IgD-negative memory B cell (primary cell): Measurements from ENCODE around the gene DAPK1. TPM values are rescaled to one million over a fixed set of nuclear protein-coding genes. Genes with fewer than 3 reads are reported as not detected.

Experiments used
- H3K27ac Mint-ChIP-seq, 3 donors: one replicate each; pipeline ENCODE4 v1.8.0; 2020 to 2022; ENCODE audit warnings: mild to moderate bottlenecking in 3 of 3, mixed read lengths in 3 of 3, moderate library complexity in 1 of 3
- H3K27me3 Mint-ChIP-seq: one replicate; pipeline ENCODE4 v1.8.0; 2021; ENCODE audit warnings: mixed read lengths
- H3K36me3 Mint-ChIP-seq: one replicate; pipeline ENCODE4 v1.8.0; 2020; ENCODE audit warnings: mild to moderate bottlenecking, mixed read lengths
- H3K4me1 Mint-ChIP-seq, 3 donors: one replicate each; pipeline ENCODE4 v1.8.0; 2020 to 2022; ENCODE audit warnings: mixed read lengths in 3 of 3, mild to moderate bottlenecking in 1 of 3
- H3K4me3 Mint-ChIP-seq, 4 donors: one replicate each; pipeline ENCODE4 v1.8.0; 2020 to 2022; ENCODE audit warnings: mild to moderate bottlenecking in 4 of 4, mixed read lengths in 4 of 4, moderate library complexity in 3 of 4
- H3K9me3 Mint-ChIP-seq, 3 donors: one replicate each; pipeline ENCODE4 v1.8.0; 2020 to 2021; ENCODE audit warnings: mixed read lengths in 3 of 3, mild to moderate bottlenecking in 1 of 3
- polyA plus RNA-seq: library from polyadenylated mRNA; unstranded; fragments of 300-500 nt; fragmentation: Illumina TruSeq; gene quantifications from one replicate; pipeline ENCODE4 v1.2.3, GENCODE V29; 2021

DAPK1 gene
- polyA plus RNA-seq, result 0.86 TPM

- H3K27ac Mint-ChIP-seq, result no peak within 1 kb of the TSS
- no peaks in the 10 kb centered on the region for H3K36me3 Mint-ChIP-seq
- peaks cover 0 to 2% (median 0%) of the 10 kb centered on the region in 3 donors for H3K9me3 Mint-ChIP-seq
- peak within 1 kb of the TSS in 1 of 4 donors; percentile 39 for H3K4me3 Mint-ChIP-seq
- peaks cover 26% of the 10 kb centered on the region for H3K27me3 Mint-ChIP-seq
- peaks cover 0 to 3% (median 0%) of the 10 kb centered on the region in 3 donors for H3K4me1 Mint-ChIP-seq
Observed at GRCh38 chr9:87497604-87498045, at the start of gene DAPK1. Gene DAPK1 (plus strand): TSS chr9:87497867. CDS start chr9:87499078, 1,211 bp downstream.

GRCh38 chr9:87451149-87451548, 46.5 kb upstream of the DAPK1 start:
- H3K4me1 Mint-ChIP-seq, result peaks cover 0 to 2% (median 0%) of the 10 kb centered on the region in 3 donors
- H3K27me3 Mint-ChIP-seq, result peaks cover 2% of the 10 kb centered on the region
- H3K4me3 Mint-ChIP-seq, result no peak overlapping the region
- H3K27ac Mint-ChIP-seq, result no peak overlapping the region
- peaks cover 2% of the 10 kb centered on the region for H3K36me3 Mint-ChIP-seq
- peaks cover 5 to 7% (median 6%) of the 10 kb centered on the region in 3 donors for H3K9me3 Mint-ChIP-seq

GRCh38 chr9:87455407-87455806, 42.3 kb upstream of the DAPK1 start:
- no peak overlapping the region for H3K27ac Mint-ChIP-seq
- no peaks in the 10 kb centered on the region for H3K4me1 Mint-ChIP-seq
- H3K27me3 Mint-ChIP-seq, result no peaks in the 10 kb centered on the region
- H3K36me3 Mint-ChIP-seq, result peaks cover 2% of the 10 kb centered on the region
- H3K4me3 Mint-ChIP-seq, result no peak overlapping the region
- peaks cover 7 to 16% (median 11%) of the 10 kb centered on the region in 3 donors for H3K9me3 Mint-ChIP-seq

GRCh38 chr9:87461256-87461655, 36.4 kb upstream of the DAPK1 start:
- Mint-ChIP-seq H3K36me3 (no peaks in the 10 kb centered on the region), H3K4me3 (no peak overlapping the region), H3K27me3 (no peaks in the 10 kb centered on the region), H3K4me1 (peaks cover 0 to 2% (median 0%) of the 10 kb centered on the region in 3 donors), H3K9me3 (peaks cover under 1 to 11% (median 3%) of the 10 kb centered on the region in 3 donors), H3K27ac (no peak overlapping the region)

- Mint-ChIP-seq H3K4me3 (no peak overlapping the region), H3K36me3 (no peaks in the 10 kb centered on the region), H3K27ac (no peak overlapping the region), H3K4me1 (peaks cover 0 to 2% (median 0%) of the 10 kb centered on the region in 3 donors), H3K27me3 (peaks cover under 1% of the 10 kb centered on the region), H3K9me3 (peaks cover 0 to 3% (median 2%) of the 10 kb centered on the region in 3 donors)
Observed at GRCh38 chr9:87464110-87464991, 33.3 kb upstream of the DAPK1 start.

GRCh38 chr9:87464992-87465378, 32.7 kb upstream of the DAPK1 start:
- H3K4me3 Mint-ChIP-seq, result no peak overlapping the region
- peaks cover 0 to under 1% (median 0%) of the 10 kb centered on the region in 3 donors for H3K9me3 Mint-ChIP-seq
- H3K27ac Mint-ChIP-seq, result no peak overlapping the region
- H3K4me1 Mint-ChIP-seq, result peaks cover 0 to 2% (median 0%) of the 10 kb centered on the region in 3 donors
- H3K27me3 Mint-ChIP-seq, result peaks cover 2% of the 10 kb centered on the region
- no peaks in the 10 kb centered on the region for H3K36me3 Mint-ChIP-seq

GRCh38 chr9:87465816-87466215, 31.9 kb upstream of the DAPK1 start:
- Mint-ChIP-seq H3K4me3 (no peak overlapping the region), H3K4me1 (peaks cover 0 to 2% (median 0%) of the 10 kb centered on the region in 3 donors), H3K36me3 (no peaks in the 10 kb centered on the region), H3K27ac (no peak overlapping the region), H3K27me3 (peaks cover 2% of the 10 kb centered on the region), H3K9me3 (no peaks in the 10 kb centered on the region)

GRCh38 chr9:87467187-87467586, 30.5 kb upstream of the DAPK1 start:
- peaks cover 0 to 2% (median 0%) of the 10 kb centered on the region in 3 donors for H3K4me1 Mint-ChIP-seq
- H3K4me3 Mint-ChIP-seq, result no peak overlapping the region
- H3K27ac Mint-ChIP-seq, result no peak overlapping the region
- H3K9me3 Mint-ChIP-seq, result no peaks in the 10 kb centered on the region
- peaks cover 2% of the 10 kb centered on the region for H3K27me3 Mint-ChIP-seq
- H3K36me3 Mint-ChIP-seq, result no peaks in the 10 kb centered on the region

- no peak overlapping the region for H3K27ac Mint-ChIP-seq
- no peaks in the 10 kb centered on the region for H3K9me3 Mint-ChIP-seq
- H3K4me1 Mint-ChIP-seq, result no peaks in the 10 kb centered on the region
- no peak overlapping the region for H3K4me3 Mint-ChIP-seq
- peaks cover 2% of the 10 kb centered on the region for H3K36me3 Mint-ChIP-seq
- H3K27me3 Mint-ChIP-seq, result peaks cover 2% of the 10 kb centered on the region
Observed at GRCh38 chr9:87469793-87470465, 27.7 kb upstream of the DAPK1 start.

GRCh38 chr9:87471746-87472145, 25.9 kb upstream of the DAPK1 start:
- H3K27me3 Mint-ChIP-seq, result peaks cover 2% of the 10 kb centered on the region
- no peaks in the 10 kb centered on the region for H3K9me3 Mint-ChIP-seq
- no peak overlapping the region for H3K4me3 Mint-ChIP-seq
- peaks cover 2% of the 10 kb centered on the region for H3K36me3 Mint-ChIP-seq
- H3K27ac Mint-ChIP-seq, result no peak overlapping the region
- no peaks in the 10 kb centered on the region for H3K4me1 Mint-ChIP-seq

GRCh38 chr9:87475463-87475862, 22.2 kb upstream of the DAPK1 start:
- Mint-ChIP-seq H3K36me3 (peaks cover 2% of the 10 kb centered on the region), H3K27me3 (no peaks in the 10 kb centered on the region), H3K27ac (no peak overlapping the region), H3K4me1 (peaks cover 0 to 7% (median 3%) of the 10 kb centered on the region in 3 donors), H3K9me3 (no peaks in the 10 kb centered on the region), H3K4me3 (no peak overlapping the region)

GRCh38 chr9:87478226-87478992, 19.3 kb upstream of the DAPK1 start:
- H3K9me3 Mint-ChIP-seq, result peaks cover 0 to 1% (median 0%) of the 10 kb centered on the region in 3 donors
- peaks cover 0 to 7% (median 3%) of the 10 kb centered on the region in 3 donors for H3K4me1 Mint-ChIP-seq
- no peak overlapping the region for H3K4me3 Mint-ChIP-seq
- H3K36me3 Mint-ChIP-seq, result peaks cover 2% of the 10 kb centered on the region
- H3K27me3 Mint-ChIP-seq, result no peaks in the 10 kb centered on the region
- no peak overlapping the region for H3K27ac Mint-ChIP-seq

GRCh38 chr9:87479801-87480201, 17.9 kb upstream of the DAPK1 start:
- no peaks in the 10 kb centered on the region for H3K36me3 Mint-ChIP-seq
- no peak overlapping the region for H3K4me3 Mint-ChIP-seq
- H3K27me3 Mint-ChIP-seq, result no peaks in the 10 kb centered on the region
- peaks cover 0 to 7% (median 3%) of the 10 kb centered on the region in 3 donors for H3K4me1 Mint-ChIP-seq
- no peak overlapping the region for H3K27ac Mint-ChIP-seq
- peaks cover 0 to 4% (median 1%) of the 10 kb centered on the region in 3 donors for H3K9me3 Mint-ChIP-seq

GRCh38 chr9:87481890-87482855, 15.5 kb upstream of the DAPK1 start:
- no peaks in the 10 kb centered on the region for H3K36me3 Mint-ChIP-seq
- H3K4me1 Mint-ChIP-seq, result peaks cover 0 to 7% (median 3%) of the 10 kb centered on the region in 3 donors
- H3K9me3 Mint-ChIP-seq, result peaks cover 1 to 4% (median 1%) of the 10 kb centered on the region in 3 donors
- no peaks in the 10 kb centered on the region for H3K27me3 Mint-ChIP-seq
- H3K4me3 Mint-ChIP-seq, result no peak overlapping the region
- no peak overlapping the region for H3K27ac Mint-ChIP-seq
